GM10847 (cell line): ENCODE measurements around the gene TPRN.

ENCODE experiments used
- POLR2A ChIP-seq: IDR thresholded peaks from 2 replicates; pipeline ENCODE4 v1.6.1; 2011; ENCODE audit not compliant: insufficient read length; ENCODE audit errors: extremely low read depth

Gene TPRN

DNA sequence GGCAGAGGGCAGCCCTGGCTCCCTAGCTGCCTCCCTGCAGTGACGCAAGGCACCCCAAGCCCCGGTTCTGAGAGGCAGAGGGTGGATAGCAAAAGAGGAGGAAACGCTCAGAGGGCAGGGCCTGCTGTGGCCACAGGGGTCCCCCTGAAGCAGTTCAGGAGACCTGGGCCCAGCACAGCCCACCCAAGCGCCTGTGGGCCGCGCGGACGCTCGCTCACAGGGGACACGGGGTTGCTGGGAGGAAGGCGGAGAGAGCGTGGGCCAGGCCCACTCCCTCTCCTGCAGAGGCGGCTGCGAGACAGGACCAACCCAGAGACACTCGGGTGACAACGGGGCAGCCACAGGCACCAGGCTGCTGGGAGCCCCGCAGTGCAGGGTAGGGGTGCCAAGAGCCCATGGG, 20.8 kb downstream of the TPRN start:
- no peak for TF ChIP-seq POLR2A

DNA sequence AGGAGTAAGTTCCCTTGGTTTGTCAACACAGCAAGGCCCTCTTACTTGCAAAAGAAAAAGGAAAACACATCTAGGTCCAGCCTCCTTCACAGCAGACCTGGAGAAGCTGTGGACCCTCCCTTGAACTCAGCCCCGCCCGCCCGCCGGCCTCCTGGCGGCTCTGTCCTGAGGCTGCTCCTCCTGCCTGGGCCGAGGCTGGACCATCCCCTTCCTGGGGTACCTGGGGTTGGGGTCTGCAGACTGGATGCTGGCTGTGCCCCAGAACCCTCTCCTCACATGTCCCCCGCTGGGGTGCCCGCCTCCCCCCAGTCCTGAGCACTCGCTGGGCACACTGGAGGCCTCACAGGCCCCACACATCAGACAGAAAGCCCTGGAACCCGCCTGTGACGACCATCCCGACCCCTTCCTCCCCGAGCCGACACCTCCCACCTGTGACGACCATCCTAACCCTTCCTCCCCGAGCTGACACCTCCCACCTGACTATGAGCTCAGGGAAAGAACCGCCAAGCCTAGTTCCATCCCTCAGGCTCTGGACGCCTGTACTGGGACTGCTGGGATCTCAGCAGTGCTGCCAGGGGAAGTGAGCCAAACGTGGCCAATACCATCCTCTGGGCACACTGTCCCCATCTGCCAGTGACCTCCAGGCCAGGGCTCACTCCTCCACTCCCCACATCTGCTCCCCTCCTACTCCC, 21.5 kb downstream of the TPRN start:
- TF ChIP-seq POLR2A = no peak

DNA sequence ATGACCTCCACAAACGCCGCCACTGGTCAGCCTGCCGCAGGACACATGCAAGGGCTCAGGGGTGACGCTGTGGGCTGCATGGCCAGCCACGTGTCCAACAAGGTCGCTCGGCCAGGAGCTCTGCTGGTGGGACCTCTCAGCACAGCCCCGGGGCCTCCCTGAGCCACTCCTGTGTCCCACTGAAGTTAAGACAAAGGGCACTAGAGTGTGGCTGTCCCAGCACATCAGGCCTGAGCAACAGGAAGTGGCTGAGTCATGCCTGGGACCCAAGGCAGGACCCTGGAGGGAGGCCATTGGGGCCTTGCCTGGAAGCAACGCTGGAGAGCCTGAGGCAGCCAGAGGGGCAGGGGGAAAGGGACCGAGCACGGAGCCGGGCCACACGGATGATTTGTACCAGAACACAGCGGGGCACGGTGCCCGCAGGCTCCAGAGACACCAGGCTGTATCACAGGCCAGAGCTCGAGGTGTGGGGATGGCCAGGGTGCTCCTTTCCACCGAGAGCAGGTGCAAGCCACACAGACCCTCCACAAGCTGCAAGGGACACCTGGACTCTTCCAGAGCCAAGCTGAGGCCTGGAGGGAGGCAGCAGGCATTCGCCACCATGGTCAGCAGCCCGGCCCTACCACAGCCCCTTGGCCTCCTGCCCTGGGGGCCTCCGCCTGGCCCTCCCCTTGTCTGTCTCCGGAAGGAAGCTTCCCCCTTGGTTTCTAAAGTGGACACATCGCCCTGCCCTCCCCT, 22.2 kb downstream of the TPRN start:
- no peak for TF ChIP-seq POLR2A

DNA sequence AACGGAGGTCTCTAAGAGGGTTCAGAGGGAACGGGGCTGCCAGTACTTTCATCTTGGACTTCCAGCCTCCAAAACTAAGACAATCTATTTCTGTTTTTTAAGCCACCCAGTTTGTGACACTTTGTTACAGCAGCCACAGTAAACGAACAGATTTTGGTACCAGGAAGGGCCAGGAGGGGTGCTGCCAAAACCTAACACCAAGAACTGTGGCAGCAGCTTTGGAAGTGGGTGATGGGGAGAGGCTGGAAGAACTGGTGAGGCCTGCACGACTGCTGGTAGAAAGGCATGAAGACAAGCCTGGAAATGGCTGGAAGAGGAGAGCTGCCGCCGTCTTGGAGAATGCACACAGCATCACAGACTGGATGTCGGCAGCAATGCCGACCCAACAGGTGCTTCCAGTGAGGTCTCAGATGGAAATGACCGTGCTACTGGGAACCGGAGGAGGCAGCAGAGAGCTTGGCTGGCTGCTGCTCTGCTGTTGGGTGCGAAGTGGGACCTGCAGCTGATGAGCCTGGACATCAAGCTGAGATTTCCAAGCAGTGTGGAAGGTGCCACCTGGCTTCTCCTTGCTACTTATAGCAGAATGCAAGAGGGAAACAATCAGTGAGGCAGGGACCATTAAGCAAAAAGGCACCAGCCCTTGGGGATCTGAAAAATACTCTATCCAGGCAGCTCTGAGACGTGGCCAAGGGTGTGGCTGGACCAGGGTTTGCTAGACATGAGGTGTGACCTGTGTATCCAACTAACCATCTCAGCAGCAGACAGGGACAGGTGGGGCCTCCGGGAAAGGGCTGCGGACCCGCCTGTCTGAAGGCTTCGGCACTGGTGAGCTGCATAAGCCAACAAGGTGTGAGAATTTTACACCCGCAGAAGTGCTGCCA, 24.0 kb downstream of the TPRN start:
- no peak for TF ChIP-seq POLR2A

DNA sequence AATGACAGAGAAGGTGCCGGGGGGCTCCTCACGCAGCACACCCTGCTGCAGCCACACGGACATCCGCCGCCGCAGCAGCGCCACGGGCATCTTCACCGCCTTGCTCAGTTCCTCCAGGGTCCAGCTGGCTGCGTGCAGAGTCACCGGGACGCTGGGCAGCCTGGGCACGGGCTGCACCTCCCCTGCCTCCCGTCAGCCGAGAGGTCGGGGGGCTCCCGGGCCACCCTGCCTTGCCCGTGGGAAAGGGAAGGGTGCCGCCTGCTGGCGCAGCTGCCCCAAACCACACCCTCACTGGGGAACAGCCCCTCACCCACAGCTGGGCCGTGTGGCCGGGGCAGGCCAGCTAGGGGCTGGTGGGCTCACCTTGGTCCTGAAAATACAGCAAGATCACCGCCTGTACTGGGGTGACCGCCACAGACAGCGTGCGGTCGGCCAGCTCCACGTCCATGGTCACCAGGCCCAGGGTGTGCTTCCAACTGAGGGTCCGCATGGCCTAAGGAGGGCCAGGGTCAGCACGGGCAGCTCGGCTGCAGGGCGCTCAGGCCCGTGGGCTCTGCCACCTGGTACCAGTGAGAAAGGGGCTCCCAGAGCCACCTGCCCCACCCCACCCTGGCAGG, 25.1 kb downstream of the TPRN start:
- no peak for TF ChIP-seq POLR2A

DNA sequence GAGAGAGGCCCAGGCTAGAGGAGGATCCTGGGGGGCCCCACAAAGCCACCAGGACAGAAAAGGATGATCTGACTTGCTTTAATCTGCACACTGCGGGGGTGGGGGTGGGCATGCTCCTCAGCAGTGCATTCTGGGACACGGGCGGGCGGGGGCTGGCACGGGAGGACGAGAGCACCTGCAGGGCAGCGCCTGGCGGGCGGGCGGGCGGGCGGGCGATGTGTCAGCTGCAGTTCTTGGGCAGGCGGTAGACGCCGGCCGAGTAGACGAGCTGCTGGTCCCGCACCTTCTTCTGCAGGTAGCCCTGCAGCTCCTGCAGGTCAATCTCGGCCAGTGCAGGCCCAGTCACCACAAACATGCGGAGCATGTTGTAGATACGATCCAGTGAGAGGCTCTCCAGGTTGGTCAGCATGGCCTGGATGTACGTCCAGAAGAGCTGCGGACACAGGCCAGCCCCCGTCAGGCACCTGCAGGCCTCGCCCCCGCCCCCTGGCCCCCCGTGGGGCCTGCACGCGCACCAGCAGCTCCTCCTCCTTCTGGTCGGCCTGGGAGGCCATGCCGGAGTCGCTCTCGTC, 25.7 kb downstream of the TPRN start:
- no peak for TF ChIP-seq POLR2A

DNA sequence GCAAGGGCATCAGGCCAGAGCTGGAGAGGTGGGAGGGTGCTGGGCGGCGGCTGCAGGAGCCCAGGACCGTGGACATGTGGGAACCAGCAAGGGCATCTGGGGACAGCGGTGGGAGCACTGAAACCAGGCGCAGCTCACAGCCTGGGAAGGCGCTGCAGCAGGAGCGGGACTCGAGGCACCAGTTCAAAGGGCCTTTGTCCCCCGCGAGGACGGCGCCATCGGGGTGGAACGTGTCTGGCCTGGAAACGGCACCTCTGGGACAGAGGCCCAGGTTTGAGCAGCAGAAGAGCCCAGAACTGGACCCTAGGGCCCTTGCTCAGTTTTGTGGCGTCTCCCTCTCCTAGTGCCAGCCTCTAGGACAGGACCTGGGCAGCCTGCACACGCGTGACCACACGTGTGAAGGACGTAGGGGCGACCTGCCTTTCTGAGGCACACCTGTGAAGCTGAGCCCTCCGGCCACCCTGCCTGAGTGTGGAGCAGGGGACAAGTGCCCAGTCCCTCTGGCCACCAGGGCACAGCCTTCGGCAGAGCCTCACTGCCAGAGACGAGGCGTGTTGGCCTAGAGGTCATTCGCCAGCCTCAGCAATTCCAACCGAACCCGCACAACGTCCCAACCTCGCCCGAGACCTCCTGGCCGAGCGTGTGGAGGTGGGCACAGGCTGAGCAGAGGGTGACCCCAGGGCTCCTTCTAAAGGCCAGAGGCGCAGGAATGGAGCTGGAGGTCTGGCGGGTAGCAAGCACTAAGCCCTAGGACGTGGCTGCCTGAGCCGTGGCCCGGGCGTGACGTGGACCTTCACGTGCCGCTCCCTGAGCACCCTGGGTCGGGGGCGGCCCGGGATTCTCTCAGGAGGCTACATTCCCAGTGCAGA, 26.5 kb downstream of the TPRN start:
- no peak for TF ChIP-seq POLR2A

DNA sequence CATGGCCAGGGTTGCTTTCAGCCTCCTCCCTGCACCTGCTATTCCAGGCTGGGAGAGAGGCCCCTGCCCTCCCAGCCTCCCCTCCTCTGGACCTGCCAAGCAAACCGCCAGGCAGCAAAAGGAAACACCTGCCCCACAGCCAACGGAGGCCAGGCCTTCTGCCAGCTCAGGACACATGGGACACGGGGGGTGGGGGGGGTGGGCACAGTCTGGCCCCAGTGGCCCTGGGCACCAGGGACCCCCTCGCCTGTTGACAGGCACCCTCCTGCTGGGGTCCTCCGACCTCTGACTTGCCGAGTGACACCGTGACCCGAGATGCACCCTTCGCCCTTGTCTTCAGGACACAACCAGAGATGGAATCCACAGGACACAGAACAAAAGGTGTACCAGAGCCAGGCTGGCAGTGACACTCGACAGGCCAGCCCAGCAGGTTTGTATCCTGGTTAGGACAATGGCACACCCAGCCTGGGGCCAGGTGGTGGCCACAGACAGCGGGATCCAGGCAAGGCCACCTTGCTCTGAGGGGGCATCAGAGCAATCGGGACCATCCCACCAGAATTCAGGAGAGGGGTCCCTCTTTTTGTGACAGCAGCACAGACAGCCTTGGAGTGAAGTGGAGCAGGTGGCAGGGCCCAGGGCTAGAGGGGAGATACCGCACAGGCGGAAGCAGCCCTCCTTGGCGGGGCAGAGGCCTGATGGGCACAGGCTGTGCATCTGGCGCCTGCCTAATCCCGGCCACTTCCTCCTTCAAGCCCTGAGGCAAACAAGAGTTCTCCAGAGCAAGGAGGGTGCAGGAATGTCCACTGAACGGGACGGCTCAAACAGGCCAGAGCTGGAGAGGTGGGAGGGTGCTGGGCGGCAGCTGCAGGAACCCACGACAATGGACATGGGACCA, 27.4 kb downstream of the TPRN start:
- TF ChIP-seq POLR2A = no peak

DNA sequence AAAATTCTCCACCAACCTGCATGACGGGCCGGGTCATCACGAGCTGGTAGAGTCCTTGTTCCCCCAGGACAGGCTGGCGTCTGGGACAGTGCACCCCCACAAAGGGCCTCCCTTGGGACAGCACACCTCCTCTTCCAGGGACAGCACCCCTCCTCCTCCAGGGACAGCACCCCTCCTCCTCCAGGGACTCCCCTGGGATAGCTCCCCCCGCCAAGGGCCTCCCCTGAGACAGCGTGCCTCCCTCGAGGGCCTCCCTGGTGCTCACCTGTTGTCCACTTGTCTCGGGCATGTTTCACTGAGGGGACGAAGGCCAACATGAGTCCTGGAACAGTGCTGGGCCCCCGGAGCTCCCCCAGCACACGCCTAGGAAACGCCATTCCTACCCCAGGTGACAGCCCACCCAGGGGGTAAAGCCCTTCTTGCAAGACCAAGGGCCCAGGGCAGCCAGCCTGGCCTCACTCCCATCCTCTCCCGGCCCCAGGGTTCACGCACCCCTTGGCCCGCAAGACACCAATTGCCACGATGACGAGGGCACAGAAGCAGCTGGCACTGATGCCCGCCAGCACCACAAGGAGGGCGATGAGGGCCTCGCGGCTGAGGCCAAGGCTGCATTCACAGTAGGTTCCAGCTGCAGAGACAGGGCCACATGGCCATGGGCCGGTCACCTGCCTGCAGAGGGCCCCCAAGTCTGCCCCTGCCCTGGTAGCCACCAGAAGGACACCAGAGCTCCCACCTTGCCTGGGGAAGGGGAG, 29.2 kb downstream of the TPRN start:
- no peak for TF ChIP-seq POLR2A

DNA sequence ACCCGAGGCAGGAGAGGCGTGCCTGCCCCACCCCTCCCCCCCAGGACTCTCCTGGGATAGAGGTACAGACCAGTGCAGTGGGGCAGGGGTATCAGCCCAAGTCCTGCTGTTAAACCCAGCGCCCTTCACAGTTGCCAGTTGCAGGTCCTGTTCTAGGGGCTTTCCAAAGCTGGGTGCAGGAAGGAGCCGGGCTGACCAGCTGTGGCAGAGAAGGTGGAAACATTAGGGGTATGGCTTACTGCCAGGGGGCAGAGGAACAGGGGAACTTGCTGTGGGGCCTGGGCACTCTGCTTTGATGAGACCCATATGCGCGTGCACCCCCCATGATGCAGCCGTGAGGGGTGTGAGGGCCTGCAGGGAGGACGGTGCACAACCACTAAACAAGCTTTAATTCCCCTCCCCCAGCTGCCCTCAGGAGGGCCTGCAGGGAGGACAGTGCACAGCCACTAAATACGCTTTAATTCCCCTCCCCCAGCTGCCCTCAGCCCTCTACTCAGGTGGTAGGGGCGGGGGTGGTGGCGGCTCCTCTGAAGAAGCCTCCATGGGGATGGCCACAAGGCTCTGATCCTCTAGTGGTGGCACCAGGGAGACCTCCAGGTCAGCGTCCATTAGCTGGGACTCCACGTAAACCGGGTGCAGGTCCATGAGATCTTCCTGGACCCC, 29.9 kb downstream of the TPRN start:
- no peak for TF ChIP-seq POLR2A

DNA sequence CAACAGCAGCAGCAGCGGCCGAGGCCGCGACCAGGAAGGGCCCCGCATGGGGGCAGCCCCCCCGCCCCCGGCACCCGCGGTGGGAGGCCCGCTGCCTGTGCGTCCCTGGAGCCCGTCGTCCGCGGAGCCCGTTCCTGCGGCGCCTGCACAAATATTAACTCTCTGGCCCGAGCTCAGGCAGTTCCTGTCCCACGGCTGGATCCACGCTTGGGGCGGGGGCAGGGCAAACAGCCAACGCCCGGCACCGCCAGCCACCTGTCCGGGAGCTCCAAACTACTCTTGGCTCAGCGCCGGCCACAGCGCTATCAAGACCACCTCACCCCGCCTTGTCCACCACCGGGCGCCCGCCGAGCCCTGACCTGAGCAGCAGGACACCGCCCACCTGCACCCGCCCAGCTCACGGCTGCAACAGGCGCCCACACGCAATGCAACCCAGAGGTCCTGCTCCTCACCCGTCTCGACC, 30.6 kb downstream of the TPRN start, which contains the start of gene LRRC26:
Gene LRRC26 (minus strand): TSS at position 156 of the 463 bp plus-strand sequence. CDS start 108 bp downstream, at position 48.
- no peak for TF ChIP-seq POLR2A
